DND-41 (cell line): ENCODE results near the gene ZNF512B.
A peak's percentile ranks its signal among the peaks of the same experiment; 100 is the strongest.

Experiments
- ATAC-seq: fragments of 200-7000 bp; cut with Tn5 transposase; 3 replicates; pipeline ENCODE4 v1.9.1; 2021; ENCODE audit warnings: low read depth; ENCODE audit not compliant: insufficient read depth
- DNase-seq: peaks from one replicate; pipeline ENCODE4 v3.0.0-alpha.2; 2020
- H2AFZ ChIP-seq: 2 replicates; pipeline ENCODE4 v1.6.0; 2012; ENCODE audit warnings: low read depth, low read length
- H3K27ac ChIP-seq: 2 replicates; pipeline ENCODE4 v1.5.1; 2012; ENCODE audit warnings: low read length, inconsistent platforms
- H3K27me3 ChIP-seq: fragments of 200-600 bp; sonication (generic); 2 replicates; pipeline ENCODE4 v1.6.0; 2012; ENCODE audit warnings: low read length, mild to moderate bottlenecking, inconsistent platforms; ENCODE audit not compliant: insufficient read depth, poor library complexity
- H3K36me3 ChIP-seq: 2 replicates; pipeline ENCODE4 v1.5.1; 2012; ENCODE audit warnings: low read length, inconsistent platforms; ENCODE audit not compliant: insufficient read depth
- H3K4me1 ChIP-seq: 2 replicates; pipeline ENCODE4 v1.5.1; 2012; ENCODE audit warnings: mild to moderate bottlenecking, low read length; ENCODE audit not compliant: insufficient read depth
- H3K4me2 ChIP-seq: 2 replicates; pipeline ENCODE4 v1.6.0; 2012; ENCODE audit warnings: mild to moderate bottlenecking, moderate library complexity, low read length, inconsistent platforms; ENCODE audit not compliant: insufficient read depth
- H3K4me3 ChIP-seq, 2 experiments: fragments of 200-600 bp in 1 of 2; shearing (Covaris generic) in 1 of 2; 2 replicates each; pipeline ENCODE4 v1.5.1; 2012 to 2016; ENCODE audit warnings: inconsistent platforms in 2 of 2, low read length in 2 of 2, mild to moderate bottlenecking in 2 of 2, low read depth in 1 of 2, moderate library complexity in 1 of 2
- H3K79me2 ChIP-seq: 2 replicates; pipeline ENCODE4 v1.6.0; 2012; ENCODE audit warnings: low read length, inconsistent platforms; ENCODE audit not compliant: insufficient read depth
- H3K9ac ChIP-seq: 2 replicates; pipeline ENCODE4 v1.6.0; 2012; ENCODE audit warnings: low read depth, mild to moderate bottlenecking, inconsistent platforms, low read length, moderate library complexity
- H3K9me3 ChIP-seq: 2 replicates; pipeline ENCODE4 v1.5.1; 2012; ENCODE audit warnings: low read length, moderate library complexity, mild to moderate bottlenecking, inconsistent platforms; ENCODE audit not compliant: insufficient read depth, severe bottlenecking
- H4K20me1 ChIP-seq: 2 replicates; pipeline ENCODE4 v1.6.0; 2012; ENCODE audit warnings: low read length; ENCODE audit not compliant: insufficient read depth
- CTCF ChIP-seq: IDR thresholded peaks from 2 replicates; pipeline ENCODE4 v1.5.1; 2012; ENCODE audit warnings: borderline replicate concordance, low read length, moderate library complexity, mild to moderate bottlenecking; ENCODE audit not compliant: poor library complexity, severe bottlenecking; ENCODE audit errors: extremely low read depth
- EZH2 ChIP-seq: IDR thresholded peaks from 3 replicates; pipeline ENCODE4 v1.6.1; 2012; ENCODE audit warnings: borderline replicate concordance, low read depth, mild to moderate bottlenecking, moderate library complexity, low read length, inconsistent platforms; ENCODE audit not compliant: severe bottlenecking

ZNF512B gene

DNA sequence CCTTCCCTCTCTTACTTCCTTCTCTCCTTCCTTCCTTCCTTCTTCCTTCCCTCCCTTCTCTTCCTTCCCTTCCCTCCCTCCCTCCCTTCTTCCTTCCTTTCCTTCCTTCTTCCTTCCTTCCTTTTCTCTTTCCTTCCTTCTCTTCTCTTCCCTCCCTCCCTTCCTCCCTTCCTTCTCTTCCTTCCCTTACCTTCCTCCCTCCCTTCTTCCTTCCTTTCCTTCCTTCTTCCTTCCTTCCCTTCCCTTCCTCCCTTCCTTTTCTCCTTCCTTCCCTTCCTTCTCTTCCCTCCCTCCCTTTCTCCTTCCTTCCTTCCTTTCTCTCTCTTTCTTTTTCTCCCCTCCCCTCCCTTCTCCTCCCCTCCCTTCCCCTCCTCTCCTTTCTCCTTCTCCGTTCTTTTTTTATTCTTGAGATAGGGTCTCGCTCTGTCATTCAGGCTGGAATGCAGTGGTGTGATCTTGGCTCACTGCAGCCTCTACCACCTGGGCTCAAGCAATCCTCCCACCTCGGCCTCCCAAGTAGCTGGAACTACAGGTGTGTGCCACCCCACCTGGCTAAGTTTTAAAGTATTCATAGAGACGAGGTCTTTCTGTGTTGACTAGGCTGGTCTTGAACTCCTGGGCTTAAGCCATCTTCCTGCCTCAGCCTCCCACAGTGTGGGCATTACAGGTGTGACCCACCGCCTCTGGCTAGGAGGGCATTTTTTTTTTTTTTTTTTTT lies 1.1 kb upstream of the ZNF512B start:
- no peak for DNase-seq
- H3K4me2 ChIP-seq = no peak overlapping the region
- H3K4me3 ChIP-seq = no peak overlapping the region
- peaks cover 19% of the 10 kb centered on the region for H3K4me1 ChIP-seq
- peaks cover 22% of the 10 kb centered on the region for H3K79me2 ChIP-seq
- no peak for ATAC-seq
- no peak overlapping the region for H3K9ac ChIP-seq
- H3K27ac ChIP-seq = no peak overlapping the region
- no peak overlapping the region for H2AFZ ChIP-seq
- TF ChIP-seq CTCF (no peak), EZH2 (no peak)
- H3K27me3 ChIP-seq = no peaks in the 10 kb centered on the region
- peaks cover 32% of the 10 kb centered on the region for H3K9me3 ChIP-seq
- peaks cover 51% of the 10 kb centered on the region for H3K36me3 ChIP-seq
- H4K20me1 ChIP-seq = no peaks in the 10 kb centered on the region

GRCh38 chr20:63968928-63969760 lies 586 bp downstream of the ZNF512B start:
- peak; percentile 72 for DNase-seq

DNA sequence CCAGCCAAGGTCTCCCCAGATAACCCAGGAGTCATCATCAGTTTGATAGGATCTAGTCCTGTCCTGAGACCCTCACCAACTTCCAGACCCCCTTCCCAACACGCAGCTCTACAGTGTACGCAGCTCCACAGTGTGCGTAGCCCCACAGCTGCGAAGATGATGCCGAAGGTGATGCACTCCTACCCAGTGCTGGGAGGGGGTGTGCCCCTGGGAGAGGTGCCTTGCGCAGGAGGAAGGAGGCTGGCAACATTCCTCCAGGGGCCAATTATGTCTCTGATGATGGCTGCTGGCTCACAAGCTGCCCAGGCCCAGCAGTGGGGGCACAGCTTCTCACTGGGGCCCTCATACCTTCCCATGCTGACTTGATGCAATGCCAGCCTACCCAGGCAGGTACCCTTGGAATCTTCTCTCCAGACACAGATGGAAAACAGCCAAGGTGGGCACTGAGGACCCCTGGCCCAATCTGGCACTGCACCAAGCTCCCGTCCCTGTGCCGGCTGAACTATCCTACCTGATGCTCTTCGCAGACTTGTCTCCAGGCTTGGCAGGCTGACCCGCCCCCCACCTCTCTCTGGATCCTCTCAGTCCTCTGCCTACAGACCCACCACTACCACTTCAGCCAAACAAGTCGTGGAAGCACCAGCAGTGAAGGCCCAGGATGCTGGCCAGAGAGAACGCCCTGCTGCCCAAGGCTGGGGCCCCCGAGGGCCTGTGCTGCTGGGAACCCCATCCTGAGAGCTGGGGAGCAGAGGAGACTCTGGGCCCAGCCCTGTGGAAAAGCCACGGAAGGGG lies 1.4 kb downstream of the ZNF512B start:
- peak overlapping the region; percentile 73 to 79; a peak in 3 of 4 replicates for H3K4me3 ChIP-seq
- peaks cover 46% of the 10 kb centered on the region for H3K9me3 ChIP-seq
- H3K4me1 ChIP-seq = peaks cover 19% of the 10 kb centered on the region
- no peaks in the 10 kb centered on the region for H4K20me1 ChIP-seq
- no peak for DNase-seq
- H3K36me3 ChIP-seq = peaks cover 49% of the 10 kb centered on the region
- H3K4me2 ChIP-seq = peak overlapping the region; percentile 83
- no peaks in the 10 kb centered on the region for H3K27me3 ChIP-seq
- ATAC-seq = peak; percentile 25; the same call in 1 of the 3 replicates
- peaks cover 26% of the 10 kb centered on the region for H3K79me2 ChIP-seq
- peak overlapping the region; percentile 87 for H3K27ac ChIP-seq
- no peak overlapping the region for H2AFZ ChIP-seq
- TF ChIP-seq EZH2 (no peak), CTCF (no peak)
- H3K9ac ChIP-seq = peak overlapping the region; percentile 96

More at GRCh38 chr20:63968928-63969760, 586 bp downstream of the ZNF512B start:
- Histone ChIP-seq H3K36me3 (peaks cover 43% of the 10 kb centered on the region), H3K27ac (peak overlapping the region; percentile 87), H3K79me2 (peaks cover 22% of the 10 kb centered on the region), H4K20me1 (no peaks in the 10 kb centered on the region), H3K4me3 (peak overlapping the region; percentile 73 to 79; a peak in 3 of 4 replicates), H3K27me3 (no peaks in the 10 kb centered on the region), H3K4me2 (peak overlapping the region; percentile 83), H3K9ac (peak overlapping the region; percentile 96), H2AFZ (peak overlapping the region; percentile 54), H3K4me1 (peaks cover 19% of the 10 kb centered on the region), H3K9me3 (peaks cover 38% of the 10 kb centered on the region)
- TF ChIP-seq EZH2 (no peak), CTCF (no peak)
- ATAC-seq = peak; percentile 30
